Measurements from ENCODE around the gene QRICH2.
A peak's percentile ranks its signal among the peaks of the same experiment; 100 is the strongest.
"Not testable (repeated sequence)": the region's sequence is repeated elsewhere in the genome, so short reads cannot be mapped to it uniquely, and the experiment has no call there.

QRICH2 gene

DNA sequence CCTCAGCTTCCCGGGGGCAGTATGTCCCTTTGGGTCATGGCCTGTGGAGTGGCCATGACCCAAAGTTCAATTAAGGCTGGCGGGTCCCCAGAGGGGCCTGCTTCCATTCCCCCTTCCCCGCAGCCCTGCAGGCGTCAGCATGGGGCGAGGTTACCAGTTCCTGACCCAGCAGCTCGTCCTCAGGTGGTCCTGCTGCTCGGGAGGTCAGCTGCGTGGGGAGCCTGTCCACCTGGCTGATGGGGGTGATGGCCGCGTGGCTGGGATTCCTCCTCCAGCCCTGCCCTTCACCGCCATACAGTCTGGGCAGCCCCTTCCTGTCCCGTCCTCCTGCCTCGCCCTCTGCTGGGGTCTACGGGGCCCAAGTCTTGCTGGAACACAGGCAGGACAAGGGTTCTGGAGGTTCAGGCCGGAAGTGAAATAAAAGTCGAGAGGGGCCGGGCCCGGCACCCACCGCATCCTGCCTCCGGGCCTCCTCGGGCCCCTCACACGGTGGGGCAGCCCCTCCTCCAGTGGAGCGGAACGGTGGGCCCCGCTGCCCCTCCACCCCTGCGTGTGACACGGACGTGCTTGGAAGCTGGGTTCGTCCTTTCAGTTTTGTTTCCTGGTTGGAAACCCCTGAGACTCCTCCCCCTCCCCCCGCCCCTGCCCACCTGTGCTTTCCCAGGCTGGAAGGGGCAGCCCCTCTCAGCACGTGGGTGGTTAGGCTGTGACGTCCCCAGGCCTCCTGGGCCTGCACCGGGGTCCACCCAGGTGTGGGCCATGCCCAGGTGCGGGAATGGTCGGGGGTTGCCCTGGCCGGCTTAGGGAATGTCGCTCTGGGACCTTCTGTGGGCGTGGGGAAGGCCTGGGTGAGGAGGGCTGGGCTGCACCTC, 36.2 kb downstream of the QRICH2 start:
- H3K27ac ChIP-seq (ENCODE audit: low read depth, low read length) = no peak overlapping the region
- no peaks in the 10 kb centered on the region for H3K27me3 ChIP-seq (ENCODE audit: insufficient read depth, low read length)
- H3K36me3 ChIP-seq (ENCODE audit: insufficient read depth, low read length) = no peaks in the 10 kb centered on the region
- H2AFZ ChIP-seq (ENCODE audit: low read length, unreplicated experiment) = no peak overlapping the region
- peaks cover 20% of the 10 kb centered on the region for H3K4me1 ChIP-seq (ENCODE audit: control insufficient read depth, insufficient read depth, low read length, unreplicated experiment)
- no peak overlapping the region for H3K4me3 ChIP-seq (ENCODE audit: low read depth, low read length)
- peaks cover 26% of the 10 kb centered on the region for H3K79me2 ChIP-seq (ENCODE audit: control insufficient read depth, insufficient read depth, low read length, unreplicated experiment)

DNA sequence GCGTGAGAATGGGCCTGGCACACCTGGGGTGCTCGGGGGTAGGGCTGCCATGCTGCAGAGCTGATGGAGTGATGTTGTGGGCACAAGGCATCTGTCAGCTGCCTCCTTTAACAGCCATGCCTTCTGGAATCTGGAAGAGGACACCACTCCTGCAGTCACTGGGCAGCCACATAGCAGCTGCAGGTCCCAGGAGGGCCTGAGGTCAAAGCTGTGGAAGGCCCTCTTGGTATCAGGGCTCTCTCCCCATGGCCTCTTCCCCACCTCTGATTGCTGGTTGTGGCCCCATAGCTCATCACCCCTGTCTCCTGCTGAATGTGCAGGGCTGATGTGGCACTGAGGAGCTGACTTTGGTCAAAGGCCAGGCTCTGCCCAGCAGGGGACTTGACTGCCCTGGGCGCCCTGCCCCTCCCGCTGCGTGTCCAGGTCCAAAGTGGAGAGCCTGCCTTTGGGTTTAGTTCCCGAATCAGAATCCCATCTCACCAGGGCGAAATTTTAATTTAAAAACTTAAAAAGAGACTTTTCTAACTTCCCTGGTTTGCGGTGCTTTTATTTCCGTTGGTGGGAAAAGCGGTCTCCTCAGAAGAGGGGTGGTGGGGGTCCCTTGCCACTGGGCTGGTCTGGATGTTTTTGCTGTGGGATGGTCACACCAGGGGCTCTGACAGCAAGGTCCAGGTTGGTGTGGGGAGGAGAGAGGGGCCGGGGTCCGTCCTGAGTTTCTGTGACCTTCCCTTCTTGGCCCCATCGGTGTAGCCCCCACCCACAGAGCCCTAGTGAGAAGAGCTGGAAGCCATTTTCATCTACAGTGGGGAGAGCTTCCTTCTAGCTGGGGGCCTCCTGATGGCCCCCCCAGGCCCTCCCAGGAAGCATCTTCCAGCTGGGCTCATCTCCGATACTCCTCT, 37.1 kb downstream of the QRICH2 start:
- no peaks in the 10 kb centered on the region for H3K36me3 ChIP-seq (ENCODE audit: insufficient read depth, low read length)
- no peak overlapping the region for H3K4me3 ChIP-seq (ENCODE audit: low read depth, low read length)
- H3K27me3 ChIP-seq (ENCODE audit: insufficient read depth, low read length) = no peaks in the 10 kb centered on the region
- no peak overlapping the region for H3K27ac ChIP-seq (ENCODE audit: low read depth, low read length)
- H3K79me2 ChIP-seq (ENCODE audit: control insufficient read depth, insufficient read depth, low read length, unreplicated experiment) = peaks cover 35% of the 10 kb centered on the region
- H3K4me1 ChIP-seq (ENCODE audit: control insufficient read depth, insufficient read depth, low read length, unreplicated experiment) = peaks cover 24% of the 10 kb centered on the region
- no peak overlapping the region for H2AFZ ChIP-seq (ENCODE audit: low read length, unreplicated experiment)

GRCh38 chr17:76270127-76270592, 37.9 kb downstream of the QRICH2 start:
- peaks cover 24% of the 10 kb centered on the region for H3K4me1 ChIP-seq (ENCODE audit: control insufficient read depth, insufficient read depth, low read length, unreplicated experiment)
- H2AFZ ChIP-seq (ENCODE audit: low read length, unreplicated experiment) = no peak overlapping the region

DNA sequence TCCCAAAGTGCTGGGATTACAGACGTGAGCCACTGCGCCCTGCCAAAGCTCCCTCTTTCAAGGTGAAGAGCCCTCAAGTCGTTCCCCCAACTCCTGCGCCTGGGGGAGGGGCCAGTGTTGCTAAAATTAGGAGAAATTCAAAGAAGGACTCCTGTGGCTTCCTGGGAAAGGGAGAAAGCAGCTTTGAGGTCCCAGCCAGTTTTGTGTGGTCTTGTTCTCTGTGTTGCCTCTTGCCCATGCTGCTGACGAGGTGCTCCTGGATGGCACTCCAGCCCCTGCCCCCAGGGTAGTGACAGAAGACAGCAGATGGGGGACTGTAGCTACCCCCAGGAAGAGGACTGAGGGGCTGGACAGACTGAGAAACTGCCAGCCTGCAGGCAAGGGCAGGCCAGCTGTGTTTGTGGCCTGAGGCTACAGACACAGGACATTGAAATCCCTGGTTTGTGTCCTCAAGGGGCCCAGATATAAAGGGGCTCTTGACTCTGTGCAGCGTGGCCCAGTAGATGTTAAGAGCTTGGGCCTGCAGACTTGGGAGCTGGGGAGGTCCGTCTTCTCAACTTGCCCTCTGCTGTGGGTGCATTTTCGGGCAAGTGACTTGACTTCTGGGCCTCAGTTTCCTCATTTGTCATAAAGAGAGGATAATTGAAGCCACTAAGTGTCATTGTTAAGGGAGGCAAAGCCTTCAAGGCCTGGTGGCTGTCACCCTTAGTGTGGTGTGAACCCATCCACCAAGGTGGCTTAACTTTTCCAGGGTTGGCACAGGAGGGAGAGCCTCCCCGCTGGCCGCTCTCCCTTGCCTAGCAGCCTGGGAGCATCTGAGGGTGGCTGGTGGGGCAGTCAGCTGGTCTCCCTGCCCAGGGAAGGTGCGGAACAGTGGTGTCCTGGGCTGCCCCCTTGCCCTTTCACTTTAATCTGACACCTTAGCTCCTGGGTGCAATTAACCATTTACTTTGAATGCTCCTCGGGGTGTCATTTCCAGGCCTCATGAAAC, 38.8 kb downstream of the QRICH2 start:
- Histone ChIP-seq H3K4me1 (ENCODE audit: control insufficient read depth, insufficient read depth, low read length, unreplicated experiment) (peaks cover 27% of the 10 kb centered on the region), H3K27me3 (ENCODE audit: insufficient read depth, low read length) (no peaks in the 10 kb centered on the region), H3K27ac (ENCODE audit: low read depth, low read length) (no peak overlapping the region; the same call in 1 of the 2 replicates), H3K79me2 (ENCODE audit: control insufficient read depth, insufficient read depth, low read length, unreplicated experiment) (peaks cover 43% of the 10 kb centered on the region), H3K36me3 (ENCODE audit: insufficient read depth, low read length) (no peaks in the 10 kb centered on the region), H2AFZ (ENCODE audit: low read length, unreplicated experiment) (no peak overlapping the region), H3K4me3 (ENCODE audit: low read depth, low read length) (no peak overlapping the region)

More at GRCh38 chr17:76270127-76270592, 37.9 kb downstream of the QRICH2 start:
- no peak overlapping the region for H3K27ac ChIP-seq (ENCODE audit: low read depth, low read length)
- no peak overlapping the region for H3K4me3 ChIP-seq (ENCODE audit: low read depth, low read length)
- no peaks in the 10 kb centered on the region for H3K27me3 ChIP-seq (ENCODE audit: insufficient read depth, low read length)
- peaks cover 43% of the 10 kb centered on the region for H3K79me2 ChIP-seq (ENCODE audit: control insufficient read depth, insufficient read depth, low read length, unreplicated experiment)
- no peaks in the 10 kb centered on the region for H3K36me3 ChIP-seq (ENCODE audit: insufficient read depth, low read length)

DNA sequence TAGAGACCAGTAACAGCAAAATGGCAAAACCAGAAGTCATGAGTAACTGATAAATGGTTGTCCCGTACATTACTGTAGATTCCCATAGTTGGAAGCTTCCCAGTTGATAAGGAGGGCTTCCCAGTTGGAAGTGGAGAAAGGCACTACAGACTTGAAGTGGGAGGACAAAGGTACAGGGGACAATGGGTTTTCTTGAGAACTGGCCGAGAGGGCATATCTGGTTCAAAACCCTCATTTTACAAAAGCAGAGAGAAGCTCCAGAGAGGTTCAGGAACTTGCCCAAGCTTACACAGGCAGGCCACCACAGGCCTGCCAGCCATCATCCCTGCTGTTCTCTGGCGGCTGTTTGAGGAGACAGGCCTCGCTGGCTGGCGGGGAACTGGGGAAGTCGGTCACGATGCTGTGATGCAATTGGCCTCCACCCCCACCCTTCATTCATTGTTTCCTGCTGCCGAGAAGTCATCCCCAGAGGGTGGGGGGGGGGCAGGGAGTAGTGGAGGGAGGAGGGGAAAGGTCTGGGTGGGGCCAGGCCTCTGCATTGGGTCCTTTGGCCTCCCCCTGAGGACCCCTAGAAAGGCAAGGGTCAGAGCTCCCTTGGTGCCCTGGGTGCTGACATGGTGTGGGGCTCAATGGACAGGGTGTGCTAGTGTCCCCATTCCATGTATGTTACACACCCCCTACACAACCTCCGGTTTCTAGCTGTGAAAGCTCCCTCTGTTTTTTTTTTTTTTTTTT, 39.9 kb downstream of the QRICH2 start:
- Histone ChIP-seq H3K79me2 (ENCODE audit: control insufficient read depth, insufficient read depth, low read length, unreplicated experiment) (peaks cover 43% of the 10 kb centered on the region), H3K27ac (ENCODE audit: low read depth, low read length) (peak overlapping the region; percentile 76), H3K27me3 (ENCODE audit: insufficient read depth, low read length) (no peaks in the 10 kb centered on the region), H3K36me3 (ENCODE audit: insufficient read depth, low read length) (no peaks in the 10 kb centered on the region), H3K4me1 (ENCODE audit: control insufficient read depth, insufficient read depth, low read length, unreplicated experiment) (peaks cover 30% of the 10 kb centered on the region), H3K4me3 (ENCODE audit: low read depth, low read length) (peak overlapping the region; percentile 63), H2AFZ (ENCODE audit: low read length, unreplicated experiment) (no peak overlapping the region)

- peaks cover 43% of the 10 kb centered on the region for H3K79me2 ChIP-seq (ENCODE audit: control insufficient read depth, insufficient read depth, low read length, unreplicated experiment)
- not testable (repeated sequence) for H2AFZ ChIP-seq (ENCODE audit: low read length, unreplicated experiment); H3K36me3 ChIP-seq (ENCODE audit: insufficient read depth, low read length); H3K27me3 ChIP-seq (ENCODE audit: insufficient read depth, low read length)
- H3K4me1 ChIP-seq (ENCODE audit: control insufficient read depth, insufficient read depth, low read length, unreplicated experiment) = peaks cover 30% of the 10 kb centered on the region
- H3K4me3 ChIP-seq (ENCODE audit: low read depth, low read length) = peak overlapping the region; percentile 63
- peak overlapping the region; percentile 76 for H3K27ac ChIP-seq (ENCODE audit: low read depth, low read length)
Measured at GRCh38 chr17:76267581-76268001, 40.5 kb downstream of the QRICH2 start.

GRCh38 chr17:76267051-76267576, 41.0 kb downstream of the QRICH2 start:
- H3K27ac ChIP-seq (ENCODE audit: low read depth, low read length) = peak overlapping the region; percentile 79
- H3K4me3 ChIP-seq (ENCODE audit: low read depth, low read length) = peak overlapping the region; percentile 84
- H3K27me3 ChIP-seq (ENCODE audit: insufficient read depth, low read length) = no peaks in the 10 kb centered on the region
- no peaks in the 10 kb centered on the region for H3K36me3 ChIP-seq (ENCODE audit: insufficient read depth, low read length)
- H3K79me2 ChIP-seq (ENCODE audit: control insufficient read depth, insufficient read depth, low read length, unreplicated experiment) = peaks cover 43% of the 10 kb centered on the region
- no peak overlapping the region for H2AFZ ChIP-seq (ENCODE audit: low read length, unreplicated experiment)
- H3K4me1 ChIP-seq (ENCODE audit: control insufficient read depth, insufficient read depth, low read length, unreplicated experiment) = peaks cover 30% of the 10 kb centered on the region

DNA sequence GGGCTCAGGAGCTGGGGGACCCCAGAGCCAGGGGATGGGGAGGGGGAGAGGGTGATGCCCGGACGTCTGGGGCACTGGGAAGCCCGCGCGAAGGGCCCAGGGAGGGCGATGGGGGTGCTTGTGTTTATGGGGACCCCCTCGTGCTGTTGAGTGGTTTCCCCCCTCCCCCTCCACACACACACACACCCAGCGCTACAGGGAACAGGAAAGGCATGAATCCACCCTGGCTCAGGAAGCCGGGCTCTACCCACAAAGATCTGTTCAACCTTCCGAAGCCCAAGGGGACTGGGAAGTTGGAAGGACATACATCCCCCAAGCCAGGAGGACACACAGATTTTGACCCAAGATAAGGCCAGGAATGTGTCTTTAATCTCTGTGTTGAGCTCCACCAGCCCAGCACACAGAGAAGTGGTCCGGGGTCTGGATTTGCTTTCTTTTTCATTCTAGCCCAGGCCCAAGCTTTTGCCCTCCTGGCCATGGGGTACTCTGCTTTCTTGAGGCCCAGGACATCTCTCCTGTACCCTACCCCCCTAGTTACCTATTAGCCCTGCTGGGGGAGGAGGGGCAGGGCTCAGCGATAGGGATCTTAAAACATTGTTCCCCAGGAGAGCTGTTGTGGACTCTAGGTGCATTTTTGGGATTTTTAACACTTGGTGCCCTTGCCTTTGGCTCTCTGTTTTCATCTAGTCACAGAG, 41.7 kb downstream of the QRICH2 start:
- no peaks in the 10 kb centered on the region for H3K36me3 ChIP-seq (ENCODE audit: insufficient read depth, low read length)

More for the DNA sequence above, 41.7 kb downstream of the QRICH2 start:
- H3K4me1 ChIP-seq (ENCODE audit: control insufficient read depth, insufficient read depth, low read length, unreplicated experiment) = peaks cover 30% of the 10 kb centered on the region
- H2AFZ ChIP-seq (ENCODE audit: low read length, unreplicated experiment) = peak overlapping the region; percentile 1
- peak overlapping the region; percentile 84 for H3K4me3 ChIP-seq (ENCODE audit: low read depth, low read length)
- peak overlapping the region; percentile 79 for H3K27ac ChIP-seq (ENCODE audit: low read depth, low read length)
- H3K27me3 ChIP-seq (ENCODE audit: insufficient read depth, low read length) = no peaks in the 10 kb centered on the region
- H3K79me2 ChIP-seq (ENCODE audit: control insufficient read depth, insufficient read depth, low read length, unreplicated experiment) = peaks cover 43% of the 10 kb centered on the region
